BLaER1 treated with 17β-estradiol and CSF1 and Interleukin-3, amounts not matched to agents 10 nM and 100 nM (cell line): ENCODE results near the gene OR10G7.
A peak's percentile ranks its signal among the peaks of the same experiment; 100 is the strongest.

Experiments
- H3K27ac ChIP-seq, 11 experiments: shearing (Covaris generic); formaldehyde crosslinking; 2 replicates each; pipeline ENCODE4 v1.8.1; 2022
- H3K27me3 ChIP-seq, 11 experiments: shearing (Covaris generic); formaldehyde crosslinking; 2 replicates each; pipeline ENCODE4 v1.8.1; 2022
- H3K36me3 ChIP-seq, 11 experiments: shearing (Covaris generic); formaldehyde crosslinking; 2 replicates each; pipeline ENCODE4 v1.8.1; 2022
- H3K4me1 ChIP-seq, 10 experiments: shearing (Covaris generic); formaldehyde crosslinking; 2 replicates each; pipeline ENCODE4 v1.8.1; 2022
- H3K4me2 ChIP-seq, 11 experiments: shearing (Covaris generic); formaldehyde crosslinking; 2 replicates each; pipeline ENCODE4 v1.8.1; 2022
- H3K4me3 ChIP-seq, 10 experiments: shearing (Covaris generic); formaldehyde crosslinking; 2 replicates each; pipeline ENCODE4 v1.8.1; 2022
- H3K9ac ChIP-seq, 11 experiments: shearing (Covaris generic); formaldehyde crosslinking; 2 replicates each; pipeline ENCODE4 v1.8.1; 2022
- H3K9me3 ChIP-seq, 11 experiments: shearing (Covaris generic); formaldehyde crosslinking; replicated peaks in 1 of 11; 2 replicates each; pipeline ENCODE4 v1.8.1; 2022
- H4K20me1 ChIP-seq, 11 experiments: shearing (Covaris generic); formaldehyde crosslinking; 2 replicates each; pipeline ENCODE4 v1.8.1; 2022
- Cebpa-rat ChIP-seq, 11 experiments: shearing (Covaris generic); IDR thresholded peaks; 2 replicates each; pipeline ENCODE4 v1.8.1; 2022

The OR10G7 gene

DNA sequence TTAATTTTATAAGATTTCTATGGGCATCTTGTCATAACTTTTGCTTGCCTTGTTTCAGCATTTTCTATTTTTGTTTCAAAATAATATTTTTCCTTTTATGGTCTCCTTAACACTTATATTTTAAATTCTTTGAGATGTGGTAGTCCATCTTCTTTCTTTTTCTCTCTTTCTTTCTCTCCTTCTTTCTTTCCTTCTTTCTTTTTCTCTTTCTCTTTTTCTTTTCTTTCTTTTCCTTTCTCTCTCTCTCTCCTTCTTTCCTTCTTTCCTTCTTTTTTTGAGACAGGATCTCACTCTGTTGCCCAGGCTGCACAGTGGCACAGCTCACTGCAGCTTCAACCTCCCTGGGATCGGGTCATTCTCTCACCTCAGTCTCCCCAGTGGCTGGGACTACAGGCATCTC, 36.1 kb upstream of the OR10G7 start:
- Histone ChIP-seq H3K4me2 (no peak overlapping the region), H3K27me3 (0 out of 22 replicates have a peak, but pooled peaks cover 0 to 6% (median 0%) of the 10 kb centered on the region in 11 experiments), H3K9me3 (no peaks in the 10 kb centered on the region), H3K4me1 (peaks cover 6 to 14% (median 10%) of the 10 kb centered on the region in 10 experiments), H3K27ac (no peak overlapping the region), H3K9ac (no peak overlapping the region), H4K20me1 (no peaks in the 10 kb centered on the region), H3K36me3 (no peaks in the 10 kb centered on the region), H3K4me3 (no peak overlapping the region)
- no peak for TF ChIP-seq Cebpa-rat (IDR thresholded peaks at IDR 0.05)

DNA sequence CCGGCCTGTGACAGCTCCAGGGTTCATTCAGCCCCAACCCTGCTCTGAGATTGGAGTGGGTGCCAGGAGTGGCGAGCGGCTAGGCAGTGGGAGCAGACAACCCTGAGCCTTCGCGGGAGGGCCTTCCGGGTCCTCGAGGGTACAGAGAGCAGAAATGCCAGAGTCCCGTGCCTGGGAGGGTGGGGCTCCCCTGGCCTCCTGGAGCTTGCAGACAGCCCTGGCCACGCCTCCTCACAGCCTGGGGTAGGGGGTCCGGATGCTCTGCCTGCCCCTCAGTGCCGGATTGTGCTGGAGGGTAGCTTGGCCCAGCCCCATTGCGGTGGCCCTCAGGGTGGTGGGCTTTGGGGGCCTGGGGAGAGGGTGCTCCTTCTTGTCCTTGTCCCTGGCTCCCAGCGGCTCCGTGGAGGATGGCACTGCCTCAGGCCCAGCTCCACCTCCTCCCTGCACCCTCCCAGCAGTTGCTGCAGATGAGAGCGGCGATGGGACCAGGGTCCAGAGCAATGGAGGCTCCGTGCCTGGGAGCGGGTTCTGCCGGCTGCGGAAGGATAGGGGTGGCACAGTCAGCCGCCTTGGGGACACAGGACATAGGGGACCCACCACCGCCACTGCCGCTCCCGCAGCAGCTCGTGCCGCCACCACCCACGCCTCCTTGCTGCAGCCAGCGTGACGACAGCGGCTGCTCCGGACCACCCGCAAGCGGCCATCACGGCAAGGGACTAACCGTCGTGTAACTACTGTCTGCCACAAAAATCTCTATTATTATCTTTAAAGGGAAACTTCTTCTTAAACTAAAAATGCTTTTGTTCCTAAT, 34.9 kb upstream of the OR10G7 start:
- no peaks in the 10 kb centered on the region for H3K36me3 ChIP-seq
- peak overlapping the region in 4 of 11 experiments; percentile 15 to 53 (median 38); a peak in 6 of 22 replicates for H3K9ac ChIP-seq
- peak overlapping the region; percentile 55 to 84 (median 76) for H3K4me2 ChIP-seq
- H3K9me3 ChIP-seq, result no peaks in the 10 kb centered on the region
- peak overlapping the region in 7 of 10 experiments; percentile 15 to 57 (median 40); a peak in 12 of 20 replicates for H3K4me3 ChIP-seq
- TF ChIP-seq Cebpa-rat (IDR thresholded peaks at IDR 0.05), result no peak
- no peaks in the 10 kb centered on the region for H4K20me1 ChIP-seq
- peak overlapping the region in 4 of 11 experiments; percentile 1 to 43 (median 23); a peak in 4 of 22 replicates for H3K27ac ChIP-seq
- H3K4me1 ChIP-seq, result peaks cover 7 to 22% (median 13%) of the 10 kb centered on the region in 10 experiments
- H3K27me3 ChIP-seq, result 0 out of 22 replicates have a peak, but pooled peaks cover 0 to 6% (median 0%) of the 10 kb centered on the region in 11 experiments

DNA sequence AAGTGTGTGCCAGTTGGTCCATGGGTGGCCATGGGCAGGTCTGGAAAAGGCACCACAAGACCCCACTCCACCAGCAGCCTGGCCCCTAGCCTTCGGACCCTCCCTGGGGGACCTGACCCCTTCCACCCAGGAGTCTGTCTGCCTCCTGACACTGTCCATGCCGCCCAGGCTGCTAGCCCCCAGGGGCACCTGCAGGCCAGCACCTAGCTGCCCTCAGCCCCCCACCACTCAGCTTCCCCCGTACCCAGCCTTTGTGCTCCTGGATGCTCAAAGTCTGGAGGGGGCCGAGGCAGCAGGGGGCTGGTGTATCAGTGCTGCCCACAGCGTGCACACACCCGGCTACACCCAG, 34.3 kb upstream of the OR10G7 start:
- no peaks in the 10 kb centered on the region for H4K20me1 ChIP-seq
- peaks cover 11 to 27% (median 19%) of the 10 kb centered on the region in 10 experiments for H3K4me1 ChIP-seq
- H3K9me3 ChIP-seq, result no peaks in the 10 kb centered on the region
- no peak overlapping the region for H3K4me3 ChIP-seq
- TF ChIP-seq Cebpa-rat (IDR thresholded peaks at IDR 0.05), result no peak
- no peak overlapping the region for H3K9ac ChIP-seq
- peak overlapping the region in 8 of 11 experiments; percentile 66 to 82 (median 76); a peak in 6 of 22 replicates for H3K4me2 ChIP-seq
- H3K27ac ChIP-seq, result no peak overlapping the region
- H3K36me3 ChIP-seq, result no peaks in the 10 kb centered on the region
- 0 out of 22 replicates have a peak, but pooled peaks cover 0 to 6% (median 0%) of the 10 kb centered on the region in 11 experiments for H3K27me3 ChIP-seq

DNA sequence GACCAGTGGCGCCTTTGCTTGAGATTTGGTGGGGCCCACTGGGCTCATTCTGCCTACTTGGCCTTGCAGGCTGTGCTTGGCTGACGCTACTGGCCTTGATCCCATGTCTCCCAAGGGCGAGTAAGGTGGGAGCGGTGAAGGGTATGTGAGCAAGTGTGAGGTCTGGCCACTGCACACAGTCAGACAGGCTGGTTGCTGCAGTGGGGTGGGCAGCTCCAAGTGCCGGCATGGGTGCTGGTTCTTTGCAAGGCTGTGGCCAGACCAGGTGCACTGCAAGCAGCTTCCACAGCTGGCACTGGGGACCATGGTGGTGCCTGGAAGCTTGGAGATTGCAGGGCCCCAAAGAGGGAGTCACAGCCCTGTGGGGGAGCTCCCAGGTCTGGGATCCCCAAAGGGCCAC, 33.4 kb upstream of the OR10G7 start:
- H3K27ac ChIP-seq, result no peak overlapping the region
- H3K4me3 ChIP-seq, result no peak overlapping the region
- 0 out of 22 replicates have a peak, but pooled peaks cover 0 to 6% (median 0%) of the 10 kb centered on the region in 11 experiments for H3K27me3 ChIP-seq
- H3K9ac ChIP-seq, result no peak overlapping the region
- H3K9me3 ChIP-seq, result no peaks in the 10 kb centered on the region
- H3K4me2 ChIP-seq, result no peak overlapping the region
- H4K20me1 ChIP-seq, result no peaks in the 10 kb centered on the region
- peaks cover 20 to 36% (median 28%) of the 10 kb centered on the region in 10 experiments for H3K4me1 ChIP-seq
- H3K36me3 ChIP-seq, result no peaks in the 10 kb centered on the region
- no peak for TF ChIP-seq Cebpa-rat (IDR thresholded peaks at IDR 0.05)

DNA sequence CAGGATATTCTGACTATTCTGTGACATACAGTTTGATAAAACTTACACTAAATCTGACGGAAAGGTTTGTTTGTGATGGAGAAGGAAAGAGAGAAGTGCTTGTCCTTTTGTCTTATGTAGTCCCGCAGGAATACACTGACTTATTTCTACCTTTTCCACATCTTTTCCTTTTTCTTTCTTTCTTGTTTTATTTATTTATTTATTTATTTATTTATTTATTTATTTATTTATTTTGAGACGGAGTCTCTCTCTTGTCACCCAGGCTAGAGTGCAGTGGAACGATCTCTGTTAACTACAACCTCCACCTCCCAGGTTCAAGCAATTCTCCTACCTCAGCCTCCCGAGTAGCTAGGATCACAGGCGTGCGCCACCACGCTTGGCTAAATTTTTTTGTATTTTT, 31.0 kb upstream of the OR10G7 start:
- no peak for TF ChIP-seq Cebpa-rat (IDR thresholded peaks at IDR 0.05)
- Histone ChIP-seq H3K9me3 (no peaks in the 10 kb centered on the region), H3K27me3 (0 out of 22 replicates have a peak, but pooled peaks cover 0 to 6% (median 0%) of the 10 kb centered on the region in 11 experiments), H3K4me1 (peaks cover 30 to 44% (median 33%) of the 10 kb centered on the region in 10 experiments), H3K9ac (no peak overlapping the region), H3K27ac (no peak overlapping the region), H3K4me3 (no peak overlapping the region), H3K36me3 (no peaks in the 10 kb centered on the region), H3K4me2 (no peak overlapping the region), H4K20me1 (no peaks in the 10 kb centered on the region)

DNA sequence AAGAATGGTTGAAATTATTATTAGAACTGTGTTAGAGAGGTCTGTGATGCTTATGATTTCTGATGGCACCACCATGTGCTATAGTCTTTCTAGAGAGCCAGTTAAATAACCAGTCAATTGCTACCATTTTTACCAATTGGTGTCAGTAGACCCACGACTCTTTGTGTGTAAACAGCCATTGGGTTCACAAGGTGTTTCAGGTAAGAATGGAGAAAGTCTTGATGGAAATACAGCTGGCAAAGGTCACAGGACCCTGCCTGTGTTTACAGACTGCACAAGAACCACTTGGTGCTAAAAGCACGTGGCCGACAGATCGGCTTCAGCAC, 30.5 kb upstream of the OR10G7 start:
- H3K9ac ChIP-seq, result peak overlapping the region in 3 of 11 experiments; percentile 66 to 74 (median 68); a peak in 4 of 22 replicates
- H4K20me1 ChIP-seq, result no peaks in the 10 kb centered on the region
- H3K27me3 ChIP-seq, result 0 out of 22 replicates have a peak, but pooled peaks cover 0 to 6% (median 0%) of the 10 kb centered on the region in 11 experiments
- no peak for TF ChIP-seq Cebpa-rat (IDR thresholded peaks at IDR 0.05)
- H3K9me3 ChIP-seq, result no peaks in the 10 kb centered on the region
- H3K4me2 ChIP-seq, result peak overlapping the region in 5 of 11 experiments; percentile 77 to 93 (median 88); a peak in 10 of 22 replicates
- peaks cover 28 to 41% (median 32%) of the 10 kb centered on the region in 10 experiments for H3K4me1 ChIP-seq
- no peaks in the 10 kb centered on the region for H3K36me3 ChIP-seq
- no peak overlapping the region for H3K4me3 ChIP-seq
- H3K27ac ChIP-seq, result peak overlapping the region in 4 of 11 experiments; percentile 75 to 89 (median 82); a peak in 6 of 22 replicates

DNA sequence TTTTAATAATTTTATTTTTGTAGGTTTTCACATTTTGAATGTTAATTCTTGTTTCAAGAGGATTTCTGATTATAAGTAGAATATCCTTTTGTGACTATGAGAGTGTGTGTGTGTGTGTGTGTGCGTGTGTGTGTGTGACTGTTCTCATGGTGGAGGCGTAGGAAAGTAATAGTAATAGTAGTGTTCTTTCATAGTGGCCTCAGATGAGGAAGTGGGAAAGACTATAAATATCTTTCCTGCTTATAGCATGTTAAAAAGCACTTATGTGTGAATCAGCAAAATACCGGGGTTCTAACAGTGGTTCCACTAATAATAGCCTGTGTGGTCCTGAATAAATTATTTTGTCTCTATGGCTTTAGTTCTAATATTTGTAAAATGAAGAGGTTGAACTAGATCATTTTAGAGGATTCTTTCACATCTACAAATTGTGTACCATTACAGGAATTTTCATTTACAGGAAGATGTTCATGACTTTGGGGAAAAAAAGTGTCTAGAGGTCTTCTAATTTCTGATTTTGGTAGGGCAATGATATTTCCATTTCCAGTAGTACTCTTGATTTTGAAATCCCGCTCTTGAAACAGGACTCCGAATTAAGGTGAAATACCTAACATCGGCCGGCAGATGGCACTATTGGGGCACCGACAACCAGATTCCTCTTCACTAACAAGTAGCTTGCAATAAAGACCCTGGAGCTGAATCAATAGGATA, 29.9 kb upstream of the OR10G7 start:
- Histone ChIP-seq H4K20me1 (no peaks in the 10 kb centered on the region), H3K4me1 (peaks cover 23 to 36% (median 28%) of the 10 kb centered on the region in 10 experiments), H3K27me3 (0 out of 22 replicates have a peak, but pooled peaks cover 0 to 5% (median 0%) of the 10 kb centered on the region in 11 experiments), H3K4me2 (peak overlapping the region; percentile 65 to 93 (median 81)), H3K9ac (peak overlapping the region; percentile 19 to 76 (median 57); a peak in 16 of 22 replicates), H3K4me3 (peak overlapping the region in 5 of 10 experiments; percentile 26 to 41 (median 31); a peak in 5 of 20 replicates), H3K9me3 (no peaks in the 10 kb centered on the region), H3K36me3 (no peaks in the 10 kb centered on the region), H3K27ac (peak overlapping the region; percentile 45 to 89 (median 77); a peak in 21 of 22 replicates)
- no peak for TF ChIP-seq Cebpa-rat (IDR thresholded peaks at IDR 0.05)

DNA sequence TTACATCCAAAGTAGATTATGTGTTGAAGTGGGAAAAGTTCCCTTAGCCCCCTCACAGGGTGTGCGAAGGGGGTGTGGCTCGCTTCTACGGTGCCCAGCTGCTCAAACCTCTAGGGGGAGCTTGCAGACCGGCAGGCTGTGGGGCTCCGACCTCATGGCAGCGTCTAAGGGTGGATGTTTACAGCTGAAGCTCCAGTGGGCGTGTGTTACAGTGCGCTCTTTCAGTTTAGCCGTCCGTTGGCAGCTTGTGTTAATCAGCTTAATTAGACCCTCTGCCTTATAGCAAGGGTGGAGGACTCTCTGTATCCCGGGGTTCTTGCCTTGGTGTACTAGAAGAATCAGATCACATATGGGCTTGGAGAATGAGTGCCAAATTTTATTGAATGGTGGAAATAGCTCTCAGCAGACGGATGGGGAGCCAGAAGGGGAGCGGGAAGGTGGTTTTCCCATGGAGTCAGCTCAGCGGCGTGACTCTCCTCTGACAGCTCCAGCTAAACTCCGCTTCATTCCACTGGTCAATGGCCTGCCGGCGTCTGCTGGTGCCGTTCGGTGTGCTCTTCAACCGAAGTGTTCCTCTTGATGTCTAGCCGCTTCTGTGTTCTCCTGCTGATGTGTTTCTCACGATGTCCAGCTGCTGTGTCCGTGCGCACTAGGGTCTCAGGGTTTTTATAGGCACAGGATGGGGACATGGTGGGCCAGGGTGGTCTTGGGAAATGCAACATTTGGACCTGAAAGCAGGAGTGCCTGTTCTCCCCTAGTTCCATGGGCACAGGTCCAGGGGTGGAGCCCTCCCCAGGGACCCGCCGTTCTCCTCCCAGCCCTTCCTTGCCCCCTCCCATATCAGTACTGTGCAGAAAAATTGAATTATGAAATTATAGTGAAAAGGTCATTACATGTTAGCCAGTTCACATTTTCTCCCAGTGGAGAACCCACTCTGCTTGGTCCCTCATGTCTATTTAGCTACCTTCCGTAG, 28.6 kb upstream of the OR10G7 start:
- H4K20me1 ChIP-seq, result no peaks in the 10 kb centered on the region
- H3K27me3 ChIP-seq, result no peaks in the 10 kb centered on the region
- peak overlapping the region; percentile 65 to 93 (median 81) for H3K4me2 ChIP-seq
- H3K9me3 ChIP-seq, result no peaks in the 10 kb centered on the region
- no peaks in the 10 kb centered on the region for H3K36me3 ChIP-seq
- H3K9ac ChIP-seq, result peak overlapping the region in 7 of 11 experiments; percentile 18 to 56 (median 27); a peak in 8 of 22 replicates
- no peak for TF ChIP-seq Cebpa-rat (IDR thresholded peaks at IDR 0.05)
- H3K4me1 ChIP-seq, result peaks cover 19 to 29% (median 23%) of the 10 kb centered on the region in 10 experiments
- peak overlapping the region in 5 of 10 experiments; percentile 10 to 43 (median 25); a peak in 5 of 20 replicates for H3K4me3 ChIP-seq
- H3K27ac ChIP-seq, result peak overlapping the region in 9 of 11 experiments; percentile 7 to 89 (median 51); a peak in 12 of 22 replicates
